ENCODE measurements around the gene DHFR.

DHFR gene

GRCh38 chr5:80631278-80632259 is 23.2 kb downstream of the DHFR start:
- H3K4me1 ChIP-seq (ENCODE audit: insufficient read depth, low read length): no peaks in the 10 kb centered on the region
- H3K9ac ChIP-seq (ENCODE audit: low read depth, low read length): no peak overlapping the region
- no peaks in the 10 kb centered on the region for H3K9me3 ChIP-seq (ENCODE audit: control insufficient read depth, insufficient read depth, low read length)
- H3K36me3 ChIP-seq (ENCODE audit: insufficient read depth, low read length): peaks cover 3% of the 10 kb centered on the region; the same call in 1 of the 2 replicates

- peaks cover 3% of the 10 kb centered on the region; the same call in 1 of the 2 replicates for H3K36me3 ChIP-seq (ENCODE audit: insufficient read depth, low read length)
These were observed 25.5 kb downstream of the DHFR start for GRCh38 chr5:80629281-80629680.

GRCh38 chr5:80625230-80625629 is 29.6 kb downstream of the DHFR start:
- no peaks in the 10 kb centered on the region for H3K9me3 ChIP-seq (ENCODE audit: control insufficient read depth, insufficient read depth, low read length)
- no peak overlapping the region for H3K9ac ChIP-seq (ENCODE audit: low read depth, low read length)
- no peaks in the 10 kb centered on the region for H3K4me1 ChIP-seq (ENCODE audit: insufficient read depth, low read length)
- no peaks in the 10 kb centered on the region for H3K36me3 ChIP-seq (ENCODE audit: insufficient read depth, low read length)

More at GRCh38 chr5:80629281-80629680, 25.5 kb downstream of the DHFR start:
- Histone ChIP-seq H3K9me3 (ENCODE audit: control insufficient read depth, insufficient read depth, low read length) (no peaks in the 10 kb centered on the region), H3K9ac (ENCODE audit: low read depth, low read length) (no peak overlapping the region), H3K4me1 (ENCODE audit: insufficient read depth, low read length) (no peaks in the 10 kb centered on the region)

DNA sequence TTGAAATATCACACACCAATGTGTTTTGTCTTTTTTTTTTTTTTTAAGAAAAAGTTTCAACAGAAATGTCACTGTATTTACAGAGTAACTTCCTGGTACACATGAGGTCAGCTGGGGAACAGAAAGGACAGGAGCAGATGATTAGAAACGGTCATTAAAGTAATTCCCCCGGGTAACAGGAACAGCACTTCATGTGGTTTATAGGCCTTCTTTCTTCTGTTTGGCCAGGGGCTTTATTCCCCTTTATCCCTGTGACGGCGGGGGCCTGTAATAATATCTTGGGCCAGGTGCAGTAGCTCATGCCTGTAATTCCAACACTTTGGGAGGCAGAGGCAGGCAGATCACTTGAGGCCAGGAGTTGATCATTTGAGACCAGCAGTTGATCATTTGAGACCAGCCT is 30.8 kb downstream of the DHFR start:
- H3K4me1 ChIP-seq (ENCODE audit: insufficient read depth, low read length): no peaks in the 10 kb centered on the region
- H3K9ac ChIP-seq (ENCODE audit: low read depth, low read length): no peak overlapping the region
- H3K9me3 ChIP-seq (ENCODE audit: control insufficient read depth, insufficient read depth, low read length): no peaks in the 10 kb centered on the region
- no peaks in the 10 kb centered on the region for H3K36me3 ChIP-seq (ENCODE audit: insufficient read depth, low read length)

DNA sequence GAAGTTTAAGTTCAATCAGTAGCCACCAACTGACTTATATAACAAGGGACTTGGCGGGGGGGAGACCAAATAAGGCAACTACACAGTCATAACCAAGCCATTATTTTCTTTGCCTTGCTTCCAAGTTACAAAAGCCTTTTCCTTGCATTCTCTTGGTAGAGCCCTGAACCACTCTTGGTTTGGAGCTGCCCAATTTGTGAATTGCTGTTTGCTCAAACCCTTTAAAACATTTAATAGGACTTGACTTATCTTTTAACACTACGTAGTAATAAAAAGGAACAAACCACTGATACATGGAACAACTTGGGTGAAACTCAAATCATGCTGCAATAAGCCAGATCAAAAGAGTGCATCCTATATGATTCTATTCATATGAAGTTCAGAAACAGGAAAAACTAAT is 32.0 kb downstream of the DHFR start:
- Histone ChIP-seq H3K9ac (ENCODE audit: low read depth, low read length) (no peak overlapping the region), H3K9me3 (ENCODE audit: control insufficient read depth, insufficient read depth, low read length) (no peaks in the 10 kb centered on the region), H3K4me1 (ENCODE audit: insufficient read depth, low read length) (no peaks in the 10 kb centered on the region), H3K36me3 (ENCODE audit: insufficient read depth, low read length) (no peaks in the 10 kb centered on the region)

DNA sequence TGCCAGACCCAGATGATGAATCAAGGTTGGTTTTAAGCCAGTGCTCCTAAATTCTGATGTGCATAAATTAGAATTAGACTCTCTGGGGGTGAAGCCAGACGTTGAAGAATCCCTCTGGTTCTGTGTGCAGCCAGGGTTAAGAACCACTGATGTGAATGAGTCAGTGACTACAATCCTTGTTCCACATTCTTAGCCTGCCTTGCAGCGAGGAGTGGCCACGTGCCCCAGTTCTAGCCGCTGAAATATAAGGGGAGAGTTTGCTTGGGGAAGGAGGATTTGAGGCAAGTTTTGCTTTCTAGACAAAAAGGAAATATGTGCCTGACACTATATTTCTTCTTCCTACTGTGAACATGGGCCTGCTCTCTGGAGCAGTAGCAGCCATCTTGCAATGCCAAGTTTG is 34.6 kb downstream of the DHFR start:
- Histone ChIP-seq H3K36me3 (ENCODE audit: insufficient read depth, low read length) (no peaks in the 10 kb centered on the region), H3K4me1 (ENCODE audit: insufficient read depth, low read length) (no peaks in the 10 kb centered on the region), H3K9me3 (ENCODE audit: control insufficient read depth, insufficient read depth, low read length) (no peaks in the 10 kb centered on the region)

GRCh38 chr5:80619086-80619485 is 35.7 kb downstream of the DHFR start:
- Histone ChIP-seq H3K4me1 (ENCODE audit: insufficient read depth, low read length) (no peaks in the 10 kb centered on the region), H3K9me3 (ENCODE audit: control insufficient read depth, insufficient read depth, low read length) (no peaks in the 10 kb centered on the region), H3K9ac (ENCODE audit: low read depth, low read length) (no peak overlapping the region), H3K36me3 (ENCODE audit: insufficient read depth, low read length) (no peaks in the 10 kb centered on the region)

More for the DNA sequence above, 34.6 kb downstream of the DHFR start:
- H3K9ac ChIP-seq (ENCODE audit: low read depth, low read length): no peak overlapping the region

DNA sequence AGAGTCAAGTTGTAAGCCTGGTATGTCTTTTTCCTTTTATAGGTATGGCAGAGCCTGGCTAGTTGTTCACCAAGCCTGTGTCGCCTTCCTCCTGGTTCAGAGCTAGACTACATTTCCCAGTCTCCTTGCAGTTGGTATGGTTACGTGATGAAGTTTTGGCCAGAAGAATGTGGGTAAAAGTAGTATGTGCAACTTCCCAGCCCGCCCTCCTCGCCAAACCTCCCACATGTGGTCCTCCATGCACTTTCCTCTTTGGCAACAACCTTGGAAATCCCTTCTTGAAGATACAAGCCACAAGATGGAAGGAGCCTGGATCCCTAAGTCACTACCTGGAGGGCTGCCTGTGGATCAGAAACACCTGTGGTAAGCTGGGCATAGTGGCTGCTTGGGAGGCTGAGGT is 36.3 kb downstream of the DHFR start:
- no peaks in the 10 kb centered on the region for H3K36me3 ChIP-seq (ENCODE audit: insufficient read depth, low read length)
- no peak overlapping the region for H3K9ac ChIP-seq (ENCODE audit: low read depth, low read length)
- H3K4me1 ChIP-seq (ENCODE audit: insufficient read depth, low read length): no peaks in the 10 kb centered on the region
- no peaks in the 10 kb centered on the region for H3K9me3 ChIP-seq (ENCODE audit: control insufficient read depth, insufficient read depth, low read length)

- no peak overlapping the region for H3K9ac ChIP-seq (ENCODE audit: low read depth, low read length)
- no peaks in the 10 kb centered on the region for H3K36me3 ChIP-seq (ENCODE audit: insufficient read depth, low read length)
- no peaks in the 10 kb centered on the region for H3K4me1 ChIP-seq (ENCODE audit: insufficient read depth, low read length)
- no peaks in the 10 kb centered on the region for H3K9me3 ChIP-seq (ENCODE audit: control insufficient read depth, insufficient read depth, low read length)
These were observed 39.4 kb downstream of the DHFR start for GRCh38 chr5:80615266-80615914.

GRCh38 chr5:80609692-80610091 is 45.1 kb downstream of the DHFR start:
- H3K9me3 ChIP-seq (ENCODE audit: control insufficient read depth, insufficient read depth, low read length): no peaks in the 10 kb centered on the region
- no peaks in the 10 kb centered on the region for H3K36me3 ChIP-seq (ENCODE audit: insufficient read depth, low read length)
- no peaks in the 10 kb centered on the region for H3K4me1 ChIP-seq (ENCODE audit: insufficient read depth, low read length)
- H3K9ac ChIP-seq (ENCODE audit: low read depth, low read length): no peak overlapping the region

DNA sequence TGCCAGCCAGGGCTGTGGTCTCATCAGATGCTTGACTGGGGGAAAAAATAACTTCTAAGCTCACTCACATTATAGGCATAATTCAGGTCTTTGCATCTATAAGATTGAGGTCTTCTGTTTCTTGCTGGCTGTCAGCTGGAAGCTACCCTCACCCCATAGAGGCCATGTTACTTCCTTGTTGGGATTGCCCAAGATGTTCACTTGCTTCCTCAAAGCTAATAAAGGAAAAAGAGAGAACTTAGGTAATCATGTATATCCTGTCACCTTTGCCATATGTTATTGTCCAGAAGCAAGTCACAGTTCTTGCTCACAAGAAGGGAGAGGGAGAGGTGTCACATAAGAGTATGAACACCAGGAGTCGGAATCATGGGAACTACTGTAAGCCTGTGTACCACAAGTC is 46.1 kb downstream of the DHFR start:
- Histone ChIP-seq H3K36me3 (ENCODE audit: insufficient read depth, low read length) (no peaks in the 10 kb centered on the region), H3K9ac (ENCODE audit: low read depth, low read length) (no peak overlapping the region), H3K9me3 (ENCODE audit: control insufficient read depth, insufficient read depth, low read length) (no peaks in the 10 kb centered on the region), H3K4me1 (ENCODE audit: insufficient read depth, low read length) (no peaks in the 10 kb centered on the region)

DNA sequence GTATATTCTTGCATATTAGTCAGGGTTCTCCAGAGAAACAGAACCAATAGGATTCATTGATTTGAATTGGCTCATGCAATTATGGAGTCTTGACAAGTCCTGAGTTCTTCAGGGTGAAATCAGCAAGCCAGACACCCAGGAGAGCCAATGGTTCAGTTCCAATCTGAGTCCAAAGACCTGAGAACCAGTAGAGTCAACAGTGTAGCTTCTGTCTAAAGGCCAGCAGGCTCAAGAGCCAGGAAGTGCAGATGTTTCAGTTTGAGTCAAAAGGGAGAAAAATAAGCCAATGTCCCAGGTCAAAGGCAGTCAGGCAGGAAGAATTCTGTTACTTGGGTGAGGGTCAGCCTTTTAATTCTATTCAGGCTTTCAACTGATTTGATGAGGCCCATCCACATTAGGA is 47.0 kb downstream of the DHFR start:
- H3K9ac ChIP-seq (ENCODE audit: low read depth, low read length): no peak overlapping the region

GRCh38 chr5:80607343-80607742 is 47.4 kb downstream of the DHFR start:
- Histone ChIP-seq H3K4me1 (ENCODE audit: insufficient read depth, low read length) (no peaks in the 10 kb centered on the region), H3K36me3 (ENCODE audit: insufficient read depth, low read length) (no peaks in the 10 kb centered on the region), H3K9ac (ENCODE audit: low read depth, low read length) (no peak overlapping the region), H3K9me3 (ENCODE audit: control insufficient read depth, insufficient read depth, low read length) (no peaks in the 10 kb centered on the region)

More for the DNA sequence above, 47.0 kb downstream of the DHFR start:
- H3K9me3 ChIP-seq (ENCODE audit: control insufficient read depth, insufficient read depth, low read length): no peaks in the 10 kb centered on the region
- no peaks in the 10 kb centered on the region for H3K4me1 ChIP-seq (ENCODE audit: insufficient read depth, low read length)
- no peaks in the 10 kb centered on the region for H3K36me3 ChIP-seq (ENCODE audit: insufficient read depth, low read length)

DNA sequence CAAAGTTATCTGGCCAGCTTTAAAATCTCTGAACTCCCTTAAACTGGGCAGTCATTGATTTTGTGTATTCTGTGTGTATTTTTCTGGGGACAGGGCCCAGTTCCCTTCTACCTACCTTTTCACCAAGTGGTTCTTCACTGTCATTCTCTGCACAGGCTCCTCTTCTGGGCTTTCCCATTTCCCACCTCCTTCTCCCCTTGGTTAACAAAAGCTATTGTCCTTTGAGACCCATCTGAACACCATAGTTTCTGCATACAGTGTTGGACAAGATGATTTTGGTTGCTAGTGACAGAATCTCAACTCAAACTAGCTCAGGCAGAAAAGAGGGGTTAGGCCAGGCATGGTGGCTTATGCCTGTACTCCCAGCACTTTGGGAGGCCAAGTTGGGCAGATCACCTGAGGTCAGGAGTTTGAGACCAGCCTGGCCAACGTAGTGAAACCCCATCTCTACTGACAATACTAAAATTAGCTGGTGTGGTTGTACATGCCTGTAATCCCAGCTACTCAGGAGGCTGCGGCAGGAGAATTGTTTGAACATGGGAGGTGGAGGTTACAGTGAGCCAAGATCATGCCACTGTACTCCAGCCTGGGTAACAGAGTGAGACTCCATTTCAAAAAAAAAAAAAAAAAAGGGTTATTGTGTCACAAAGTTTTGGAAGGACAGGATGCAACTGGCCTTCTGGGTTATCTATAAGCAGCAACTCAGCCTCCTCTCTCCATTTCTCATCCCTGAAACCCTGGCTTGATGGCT is 53.7 kb downstream of the DHFR start:
- Histone ChIP-seq H3K36me3 (ENCODE audit: insufficient read depth, low read length) (no peaks in the 10 kb centered on the region), H3K9ac (ENCODE audit: low read depth, low read length) (no peak overlapping the region), H3K4me1 (ENCODE audit: insufficient read depth, low read length) (no peaks in the 10 kb centered on the region), H3K9me3 (ENCODE audit: control insufficient read depth, insufficient read depth, low read length) (no peaks in the 10 kb centered on the region)

Data from ES-I3 (cell line).